ENCODE data around the gene PITPNM3. TPM values are rescaled to one million over a fixed set of nuclear protein-coding genes. Genes with fewer than 3 reads are reported as not detected.
A peak's percentile ranks its signal among the peaks of the same experiment; 100 is the strongest.

PITPNM3 gene
- total RNA-seq, 2 experiments from 2014 or later, result 0.69 to 0.72 TPM

DNA sequence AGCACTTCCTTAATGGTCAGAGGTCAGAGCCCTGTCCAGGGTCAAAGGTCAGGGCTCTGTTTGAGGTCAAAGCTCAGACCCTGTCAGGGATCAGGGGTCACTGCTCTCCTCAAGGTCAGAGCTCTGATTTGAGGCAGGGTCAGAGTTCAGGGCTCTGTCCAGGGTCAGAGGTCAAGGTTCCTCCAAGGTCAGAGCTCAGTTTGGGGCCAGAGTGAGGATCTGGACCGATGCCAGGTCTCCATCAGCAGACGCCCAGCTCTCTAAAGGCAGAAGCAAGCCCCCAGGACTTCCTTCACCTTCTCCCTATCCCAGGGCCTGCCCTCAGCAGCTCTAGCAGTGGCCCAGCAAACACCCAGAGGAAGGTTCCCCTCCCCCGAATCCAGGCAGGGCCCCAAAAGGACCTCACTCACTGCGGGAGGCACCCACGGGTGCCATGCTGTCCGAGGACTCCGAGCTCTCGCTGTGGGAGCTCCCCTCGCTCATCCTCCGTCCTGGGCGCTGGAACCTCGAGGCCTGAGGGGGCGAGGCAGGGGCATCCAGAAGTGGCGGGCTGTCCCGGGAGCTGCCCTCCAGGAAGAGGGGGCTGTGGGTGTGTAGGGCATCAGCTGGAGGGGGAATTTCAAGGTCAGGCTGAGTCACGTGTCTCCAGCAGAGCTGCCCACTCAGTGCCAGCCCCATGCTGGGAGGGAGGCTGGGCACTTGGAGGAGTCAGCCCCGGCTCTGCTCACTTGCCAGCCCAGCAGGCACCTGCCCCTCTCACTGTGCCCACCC lies 85.4 kb downstream of the PITPNM3 start:
- Mint-ChIP-seq H3K27me3 (no peaks in the 10 kb centered on the region), H3K36me3 (ENCODE audit: low read depth) (no peaks in the 10 kb centered on the region), H3K27ac (no peak overlapping the region), H3K4me1 (no peaks in the 10 kb centered on the region), H3K4me3 (no peak overlapping the region), H3K9me3 (ENCODE audit: low read depth) (no peaks in the 10 kb centered on the region)
- intact Hi-C loops (cut with DNase I, micrococcal nuclease), result loop anchor here (5.0 to 10.0 kb wide), 2 partner anchors 174 to 331 kb away; partner anchors contain the start of genes KIAA0753 (in 1 of the 2) and TXNDC17 (in 1 of the 2)
- no peak for ATAC-seq
- DNase-seq, result no peak
- CTCF ChIA-PET, result interaction anchor here (0.5 to 0.8 kb wide), 7 partner anchors 8 to 432 kb away, joined by 3 to 4 read pairs (median 3); no protein-coding TSS in a partner anchor
- POLR2A ChIA-PET, result no interaction called here

DNA sequence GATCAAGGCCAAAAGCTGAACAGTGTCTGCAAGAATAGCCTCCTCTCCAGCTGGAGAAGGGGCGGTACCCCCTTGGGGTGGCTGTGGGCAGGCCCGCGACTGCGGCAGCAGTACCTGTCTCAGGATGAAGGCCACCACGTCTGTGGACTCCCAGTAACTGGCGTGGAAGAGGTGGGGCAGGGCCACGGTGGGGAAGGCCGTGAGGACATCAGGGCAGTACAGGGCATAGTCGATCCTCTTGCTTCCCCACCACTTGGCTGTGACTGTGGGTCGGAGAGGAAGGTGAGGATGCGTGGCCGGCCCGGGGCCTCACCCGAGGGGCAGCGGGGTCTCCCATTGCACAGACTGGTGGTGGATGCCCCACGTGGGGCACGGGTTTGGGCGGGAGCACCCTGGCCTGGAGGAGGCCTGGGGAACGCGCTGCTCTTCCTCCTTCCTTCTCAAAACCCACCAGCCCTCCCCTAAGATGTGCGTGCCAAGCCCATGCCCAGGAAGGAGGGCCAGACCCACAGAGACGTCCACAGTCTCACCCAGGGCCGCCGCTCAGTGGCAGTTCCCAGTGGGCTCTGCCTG lies 86.1 kb downstream of the PITPNM3 start:
- no peaks in the 10 kb centered on the region for H3K9me3 Mint-ChIP-seq (ENCODE audit: low read depth)
- ChIA-PET CTCF (interaction anchor here (0.6 to 0.7 kb wide), 2 partner anchors 22 to 120 kb away, joined by 3 read pairs; no protein-coding TSS in a partner anchor), POLR2A (no interaction called here)
- ATAC-seq (no peak), DNase-seq (no peak)
- intact Hi-C loops (cut with DNase I, micrococcal nuclease), result loop anchor here (5.0 to 10.0 kb wide), 2 partner anchors 175 to 332 kb away; partner anchors contain the start of genes KIAA0753 (in 1 of the 2) and TXNDC17 (in 1 of the 2)
- no peak overlapping the region for H3K27ac Mint-ChIP-seq
- no peaks in the 10 kb centered on the region for H3K4me1 Mint-ChIP-seq
- H3K27me3 Mint-ChIP-seq, result no peaks in the 10 kb centered on the region
- no peak overlapping the region for H3K4me3 Mint-ChIP-seq
- no peaks in the 10 kb centered on the region for H3K36me3 Mint-ChIP-seq (ENCODE audit: low read depth)

DNA sequence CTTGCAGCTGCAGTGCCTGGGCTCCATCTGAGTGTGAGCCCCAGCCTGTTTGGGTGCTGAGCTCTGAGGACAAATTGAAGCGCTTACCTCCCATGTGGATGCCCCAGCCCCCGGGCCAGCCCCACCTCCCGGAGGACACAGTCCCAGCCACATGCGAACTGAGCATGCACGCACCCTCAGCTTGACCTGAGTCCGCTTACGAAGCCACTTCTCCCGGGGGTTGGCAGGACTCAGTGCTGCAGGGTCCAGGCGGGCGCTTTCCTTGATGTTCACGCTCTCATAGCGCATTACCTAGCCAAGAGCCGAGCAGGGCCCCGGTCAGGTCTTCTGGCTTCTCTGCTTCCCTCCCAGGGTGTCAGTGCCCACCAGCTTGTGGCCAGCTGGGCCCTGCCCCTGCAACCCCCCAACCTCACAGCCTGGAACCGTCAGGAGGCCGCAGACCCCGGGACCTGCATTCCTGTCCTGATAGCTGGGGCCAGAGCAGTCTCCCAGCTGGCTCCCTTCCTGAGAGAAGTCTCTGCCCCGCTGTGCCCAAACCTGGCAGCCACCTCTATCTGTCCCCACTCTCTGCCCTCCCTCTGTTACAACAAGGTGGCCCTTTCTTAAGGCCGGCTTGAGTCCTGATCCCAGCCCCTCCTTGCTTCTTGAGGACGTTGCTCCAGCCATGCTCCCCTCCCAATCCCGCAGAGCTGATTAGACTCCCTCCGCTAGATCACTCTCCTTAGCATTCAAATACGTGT lies 88.1 kb downstream of the PITPNM3 start:
- Mint-ChIP-seq H3K27me3 (no peaks in the 10 kb centered on the region), H3K4me3 (no peak overlapping the region), H3K4me1 (no peaks in the 10 kb centered on the region), H3K27ac (no peak overlapping the region), H3K9me3 (ENCODE audit: low read depth) (no peaks in the 10 kb centered on the region), H3K36me3 (ENCODE audit: low read depth) (no peaks in the 10 kb centered on the region)
- intact Hi-C loops (cut with DNase I, micrococcal nuclease), result no loop called here
- ChIA-PET POLR2A (no interaction called here), CTCF (no interaction called here)
- ATAC-seq, result no peak
- no peak for DNase-seq

DNA sequence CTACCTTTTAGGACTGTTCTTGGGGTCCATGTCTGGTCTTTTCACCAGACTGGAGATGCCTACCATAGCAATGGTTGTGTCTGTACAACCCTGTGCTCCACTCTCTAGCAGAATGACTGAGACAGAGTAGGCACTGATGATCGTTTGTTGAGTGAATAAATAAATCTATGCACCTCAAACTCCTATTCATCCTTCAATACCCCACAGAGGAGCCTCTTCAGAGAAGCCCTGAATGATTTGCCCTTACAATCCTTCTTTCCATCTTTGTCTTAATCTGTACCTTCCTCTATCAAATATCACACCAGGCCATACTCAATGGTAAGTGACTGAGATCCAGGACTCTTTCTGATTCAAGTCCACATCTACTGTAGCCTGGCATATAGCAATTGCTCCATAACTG lies 88.8 kb downstream of the PITPNM3 start:
- no peaks in the 10 kb centered on the region for H3K27me3 Mint-ChIP-seq
- H3K4me3 Mint-ChIP-seq, result no peak overlapping the region
- no peak overlapping the region for H3K27ac Mint-ChIP-seq
- ChIA-PET CTCF (no interaction called here), POLR2A (no interaction called here)
- H3K4me1 Mint-ChIP-seq, result no peaks in the 10 kb centered on the region
- H3K9me3 Mint-ChIP-seq (ENCODE audit: low read depth), result no peaks in the 10 kb centered on the region
- H3K36me3 Mint-ChIP-seq (ENCODE audit: low read depth), result no peaks in the 10 kb centered on the region
- intact Hi-C loops (cut with DNase I, micrococcal nuclease), result no loop called here
- DNase-seq, result no peak
- no peak for ATAC-seq

DNA sequence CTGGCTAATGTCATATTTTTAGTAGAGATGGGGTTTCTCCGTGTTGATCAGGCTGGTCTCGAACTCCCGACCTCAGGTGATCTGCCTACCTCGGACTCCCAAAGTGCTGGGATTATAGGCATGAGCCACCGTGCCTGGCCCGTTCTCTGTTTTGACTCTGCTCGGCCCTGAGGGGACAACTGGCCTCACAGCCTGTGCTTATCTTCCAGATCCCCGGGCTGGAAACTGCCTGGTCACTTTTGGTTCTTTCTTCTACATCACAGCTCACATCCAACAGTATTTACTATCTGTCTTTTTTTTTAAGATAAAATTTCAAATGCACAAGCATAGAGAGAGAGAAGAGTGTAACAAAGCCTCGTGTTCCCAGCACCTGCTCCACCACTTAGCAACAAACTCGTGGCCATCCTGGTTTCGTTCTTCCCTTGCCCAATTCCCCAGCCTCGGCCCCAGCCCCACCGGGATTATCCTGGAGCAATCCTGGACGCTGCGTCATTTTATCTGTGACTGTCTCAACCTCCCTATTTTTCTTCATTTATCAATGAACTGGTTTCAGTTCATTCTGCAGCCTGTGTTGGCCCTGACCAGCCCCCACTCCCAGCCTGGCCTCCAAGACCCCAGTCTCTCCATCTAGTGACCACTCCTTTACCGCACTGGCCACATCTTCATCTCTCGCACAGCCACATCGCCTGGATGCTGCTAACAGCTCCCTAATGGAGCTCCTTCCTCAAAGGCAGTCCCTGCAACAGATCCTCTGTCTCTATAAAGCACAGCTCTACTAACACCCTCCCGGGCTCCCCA lies 91.0 kb downstream of the PITPNM3 start:
- POLR2A ChIA-PET, result no interaction called here
- no peaks in the 10 kb centered on the region for H3K27me3 Mint-ChIP-seq

DNA sequence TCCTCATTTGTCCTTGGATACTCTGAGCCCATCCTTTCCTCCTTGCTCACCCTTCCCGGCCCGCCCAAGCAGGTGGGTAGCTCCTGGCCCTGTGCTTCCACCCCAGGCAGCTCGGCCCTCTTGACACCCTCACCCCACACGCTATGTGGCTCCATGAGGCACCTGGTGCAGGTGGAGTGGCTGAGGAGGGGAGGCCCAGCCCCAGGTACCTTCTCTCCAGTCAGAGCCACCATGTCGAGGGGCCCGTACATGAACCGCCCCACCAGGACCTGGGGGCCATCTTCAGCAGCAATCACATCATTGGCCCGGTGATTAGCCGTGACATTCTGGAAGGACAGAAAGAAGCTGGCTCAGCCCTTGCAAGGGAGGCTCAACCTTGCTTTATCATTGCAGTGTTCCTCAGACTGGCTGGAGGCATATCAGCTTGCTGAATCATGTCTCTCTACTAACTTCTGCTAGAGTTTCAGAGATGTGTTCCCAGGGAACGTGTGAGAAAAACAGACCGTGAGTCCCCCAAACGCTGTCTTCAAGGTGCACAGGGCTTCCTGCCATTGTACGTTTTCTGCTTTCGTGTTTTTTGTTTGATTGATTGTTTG lies 91.8 kb downstream of the PITPNM3 start:
- Mint-ChIP-seq H3K27ac (no peak overlapping the region), H3K27me3 (no peaks in the 10 kb centered on the region), H3K9me3 (ENCODE audit: low read depth) (no peaks in the 10 kb centered on the region), H3K36me3 (ENCODE audit: low read depth) (no peaks in the 10 kb centered on the region), H3K4me1 (peaks cover 16% of the 10 kb centered on the region), H3K4me3 (no peak overlapping the region)
- ChIA-PET CTCF (no interaction called here), POLR2A (no interaction called here)
- no peak for DNase-seq
- ATAC-seq, result no peak
- intact Hi-C loops (cut with DNase I, micrococcal nuclease), result no loop called here

More for the DNA sequence above, 91.0 kb downstream of the PITPNM3 start:
- no peaks in the 10 kb centered on the region for H3K9me3 Mint-ChIP-seq (ENCODE audit: low read depth)
- no peak for ATAC-seq
- no peak for DNase-seq
- no peak overlapping the region for H3K4me3 Mint-ChIP-seq
- intact Hi-C loops (cut with DNase I, micrococcal nuclease), result no loop called here
- H3K36me3 Mint-ChIP-seq (ENCODE audit: low read depth), result no peaks in the 10 kb centered on the region
- no peak overlapping the region for H3K27ac Mint-ChIP-seq
- peaks cover 16% of the 10 kb centered on the region for H3K4me1 Mint-ChIP-seq
- CTCF ChIA-PET, result no interaction called here

DNA sequence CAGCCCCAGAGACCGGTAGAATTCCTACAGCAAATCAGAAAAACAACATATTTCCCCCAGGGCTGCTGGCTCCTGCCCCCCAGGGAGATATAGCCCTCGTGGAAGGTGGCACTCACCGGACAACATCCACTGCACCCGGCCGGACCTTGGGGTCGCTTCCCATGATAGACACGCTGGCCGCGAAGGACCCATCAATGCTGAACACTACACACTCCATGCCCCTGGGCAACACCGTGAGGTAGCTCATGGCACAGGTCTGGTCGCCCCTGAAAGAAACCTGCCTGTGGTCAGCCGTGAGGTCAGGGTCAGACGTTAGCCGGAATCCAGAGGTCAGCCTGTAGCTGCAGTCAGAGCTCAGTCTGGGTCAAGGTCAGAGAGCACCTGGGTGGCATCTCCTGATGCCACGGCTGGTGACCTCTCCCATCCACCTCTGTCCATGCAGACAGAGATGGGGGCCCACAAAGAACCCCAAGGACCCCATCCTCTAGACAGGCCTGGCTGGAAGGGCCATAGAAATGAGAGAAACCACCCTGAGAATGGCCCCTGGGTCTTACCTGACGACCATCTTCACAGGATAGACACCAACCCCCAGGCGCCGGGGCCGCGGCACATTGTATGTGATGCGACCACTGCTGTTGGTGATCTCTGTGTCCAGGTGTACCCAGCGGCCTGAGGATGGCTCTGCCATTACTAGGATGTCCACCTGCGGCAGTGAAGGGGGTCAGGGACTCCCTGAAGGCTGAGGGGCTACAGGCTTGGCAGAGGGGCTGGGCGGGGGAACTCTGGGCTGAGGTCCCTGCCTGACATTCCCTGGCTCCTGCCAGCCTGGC lies 92.5 kb downstream of the PITPNM3 start:
- CTCF ChIA-PET, result interaction anchor here (0.9 kb wide), 1 partner anchor 9 kb away, joined by 3 read pairs; no protein-coding TSS in a partner anchor

DNA sequence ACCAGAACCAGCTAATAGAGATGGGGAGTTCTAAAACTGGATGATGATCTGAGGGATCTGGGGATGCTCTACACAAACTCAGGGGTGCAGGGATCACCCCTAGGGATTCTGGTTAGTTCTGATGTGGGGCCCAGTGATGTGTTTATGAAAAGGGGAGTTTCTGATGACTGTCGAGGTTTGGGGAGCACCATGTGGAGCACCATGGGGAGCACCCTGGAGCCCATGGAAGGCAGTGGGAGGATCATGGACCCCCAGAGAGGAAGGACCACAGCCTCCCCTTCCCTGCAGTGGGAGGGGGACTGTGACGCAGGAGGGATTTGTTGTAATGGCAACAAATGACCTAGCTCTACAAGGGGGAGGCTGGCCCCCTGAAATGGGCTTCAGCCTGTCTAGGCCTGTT lies 93.7 kb downstream of the PITPNM3 start:
- Mint-ChIP-seq H3K36me3 (ENCODE audit: low read depth) (no peaks in the 10 kb centered on the region), H3K27me3 (no peaks in the 10 kb centered on the region), H3K9me3 (ENCODE audit: low read depth) (no peaks in the 10 kb centered on the region), H3K4me3 (no peak overlapping the region), H3K4me1 (peaks cover 16% of the 10 kb centered on the region), H3K27ac (no peak overlapping the region)
- DNase-seq (no peak), ATAC-seq (no peak)
- POLR2A ChIA-PET, result no interaction called here
- intact Hi-C loops (cut with DNase I, micrococcal nuclease), result no loop called here
- CTCF ChIA-PET, result interaction anchor here (0.6 to 1.1 kb wide), 2 partner anchors 14 to 649 kb away, joined by 3 read pairs; no protein-coding TSS in a partner anchor

More for the DNA sequence above, 92.5 kb downstream of the PITPNM3 start:
- no peak for DNase-seq
- POLR2A ChIA-PET, result no interaction called here
- ATAC-seq, result no peak
- H3K9me3 Mint-ChIP-seq (ENCODE audit: low read depth), result no peaks in the 10 kb centered on the region
- no peak overlapping the region for H3K27ac Mint-ChIP-seq
- intact Hi-C loops (cut with DNase I, micrococcal nuclease), result no loop called here
- H3K36me3 Mint-ChIP-seq (ENCODE audit: low read depth), result no peaks in the 10 kb centered on the region
- peaks cover 16% of the 10 kb centered on the region for H3K4me1 Mint-ChIP-seq
- H3K4me3 Mint-ChIP-seq, result no peak overlapping the region
- H3K27me3 Mint-ChIP-seq, result no peaks in the 10 kb centered on the region

DNA sequence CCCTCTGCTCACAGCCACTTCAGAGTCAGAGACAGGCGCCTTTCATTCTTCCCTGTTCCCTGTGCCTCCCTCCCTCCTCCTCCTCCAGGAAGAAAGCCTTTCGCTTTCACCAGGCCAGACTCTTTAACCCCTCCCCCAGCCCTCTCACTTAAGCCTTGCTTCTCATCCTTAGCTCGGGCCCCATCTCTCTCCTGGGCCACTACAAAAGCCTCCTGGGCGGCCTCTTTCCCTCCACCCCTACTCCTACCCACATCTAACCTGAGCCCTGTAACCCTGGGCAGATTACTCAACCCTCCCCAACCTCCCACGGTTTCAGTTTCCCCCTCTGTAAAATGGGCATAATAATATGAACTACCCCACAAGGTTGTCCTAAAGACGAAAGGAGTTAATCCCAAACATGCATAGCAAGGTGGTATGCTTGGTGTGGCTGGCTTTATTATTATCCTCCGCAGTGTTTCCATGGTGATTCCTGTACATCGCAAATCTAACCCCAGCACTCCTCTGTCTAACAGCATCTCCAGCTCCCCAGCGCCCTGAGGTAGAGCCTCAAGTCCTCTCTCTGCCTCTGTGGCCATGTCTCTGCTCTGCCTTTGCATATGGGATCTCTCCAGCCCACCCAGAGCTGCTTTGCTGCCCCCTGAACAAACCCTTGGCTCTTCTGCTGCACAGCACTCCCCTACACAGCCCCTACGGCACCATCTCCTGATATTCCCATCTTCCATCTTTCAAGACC lies 94.4 kb downstream of the PITPNM3 start:
- ATAC-seq (peak; percentile 83), DNase-seq (peak; percentile 51)
- no peaks in the 10 kb centered on the region for H3K27me3 Mint-ChIP-seq
- no peaks in the 10 kb centered on the region for H3K9me3 Mint-ChIP-seq (ENCODE audit: low read depth)
- H3K27ac Mint-ChIP-seq, result no peak overlapping the region
- no peak overlapping the region for H3K4me3 Mint-ChIP-seq
- POLR2A ChIA-PET, result no interaction called here
- intact Hi-C loops (cut with DNase I, micrococcal nuclease), result no loop called here
- CTCF ChIA-PET, result interaction anchor here (1.1 kb wide), 1 partner anchor 14 kb away, joined by 3 read pairs; no protein-coding TSS in a partner anchor
- peaks cover 19% of the 10 kb centered on the region for H3K4me1 Mint-ChIP-seq
- no peaks in the 10 kb centered on the region for H3K36me3 Mint-ChIP-seq (ENCODE audit: low read depth)

DNA sequence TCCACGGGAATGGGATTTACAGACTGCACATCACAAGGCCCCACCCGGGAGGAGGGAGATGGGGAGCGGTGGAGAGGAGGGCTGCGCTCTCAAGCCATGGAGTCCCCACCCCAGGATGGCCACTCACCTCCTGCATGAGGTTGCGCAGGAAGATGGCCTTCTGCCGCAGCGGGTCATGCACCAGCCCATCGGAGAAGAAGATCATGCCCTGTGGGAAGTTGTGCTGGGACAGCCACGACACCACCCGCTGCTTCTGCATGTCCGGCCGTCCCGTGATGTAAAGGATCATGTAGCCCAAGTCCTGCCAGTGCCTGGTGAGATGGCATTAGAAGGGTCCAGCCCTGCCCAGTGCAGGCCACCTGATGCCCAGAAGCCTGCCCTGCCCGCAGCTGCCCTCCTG lies 95.1 kb downstream of the PITPNM3 start:
- Mint-ChIP-seq H3K4me1 (peaks cover 22% of the 10 kb centered on the region), H3K36me3 (ENCODE audit: low read depth) (no peaks in the 10 kb centered on the region), H3K4me3 (no peak overlapping the region), H3K9me3 (ENCODE audit: low read depth) (no peaks in the 10 kb centered on the region), H3K27me3 (no peaks in the 10 kb centered on the region), H3K27ac (no peak overlapping the region)
- CTCF ChIA-PET, result no interaction called here
- POLR2A ChIA-PET, result no interaction called here
- DNase-seq, result no peak
- intact Hi-C loops (cut with DNase I, micrococcal nuclease), result no loop called here
- ATAC-seq, result no peak
